H1 (cell line): ENCODE results near the gene PDE4B. TPM values are rescaled to one million over a fixed set of nuclear protein-coding genes. Genes with fewer than 3 reads are reported as not detected.

Experiments used
- CTCF ChIA-PET: fragments of 300-600 bp; sonication (Branson Sonifier 250); formaldehyde crosslinking; loops from one replicate; lab custom pipeline; 2021; ENCODE audit not compliant: partially characterized antibody; lab: Charles Lee
- POLR2A ChIA-PET: fragments of 300-600 bp; sonication (Branson Sonifier 250); formaldehyde crosslinking; loops from one replicate; lab custom pipeline; 2021; ENCODE audit warnings: inconsistent platforms; ENCODE audit not compliant: partially characterized antibody; lab: Charles Lee
- DNase-seq, 2 experiments: peaks; one replicate each; pipeline versions ENCODE4 v3.0.0 to v3.0.0-alpha.2; 2010 to 2022; ENCODE audit warnings: low spot score in 2 of 2, low read depth in 1 of 2, mixed read lengths in 1 of 2
- FAIRE-seq: peaks from 2 replicates; lab custom pipeline; 2011; peaks lifted over from hg19 to GRCh38; lab: Jason Lieb, UNC
- H2AFZ ChIP-seq: 2 replicates; pipeline ENCODE4 v1.8.1; 2012; ENCODE audit warnings: low read length, inconsistent platforms
- H2AK5ac ChIP-seq: 2 replicates; pipeline ENCODE4 v1.6.1; 2013; ENCODE audit warnings: low read depth, low read length
- H2BK120ac ChIP-seq: replicated peaks from 2 replicates; pipeline ENCODE3; 2013; ENCODE audit warnings: low read depth, low read length, inconsistent platforms
- H2BK12ac ChIP-seq: 2 replicates; pipeline ENCODE4 v1.6.1; 2013; ENCODE audit warnings: low read depth, low read length
- H2BK15ac ChIP-seq: 2 replicates; pipeline ENCODE4 v1.6.1; 2013; ENCODE audit warnings: low read length
- H2BK20ac ChIP-seq: 2 replicates; pipeline ENCODE4 v1.6.1; 2013; ENCODE audit warnings: low read length
- H2BK5ac ChIP-seq: 2 replicates; pipeline ENCODE4 v1.6.1; 2013; ENCODE audit warnings: low read depth, low read length
- H3K14ac ChIP-seq: 2 replicates; pipeline ENCODE4 v1.6.1; 2013; ENCODE audit warnings: inconsistent platforms; ENCODE audit not compliant: insufficient read length
- H3K18ac ChIP-seq: 2 replicates; pipeline ENCODE4 v1.6.1; 2013; ENCODE audit warnings: low read length; ENCODE audit errors: extremely low read depth
- H3K23ac ChIP-seq: 2 replicates; pipeline ENCODE4 v1.6.1; 2013; ENCODE audit warnings: inconsistent platforms; ENCODE audit not compliant: insufficient read length
- H3K23me2 ChIP-seq: 2 replicates; pipeline ENCODE4 v1.6.1; 2013; ENCODE audit warnings: low read depth, low read length
- H3K27ac ChIP-seq: 2 replicates; pipeline ENCODE4 v1.6.1; 2011; ENCODE audit warnings: low read depth, low read length, inconsistent platforms
- H3K27me3 ChIP-seq, 4 experiments: replicated peaks in 1 of 4; 1 replicate in 1 of 4; 2 replicates in 3 of 4; pipeline versions ENCODE4 v1.6.1 to v1.8.1; 2011 to 2013; ENCODE audit warnings: low read length in 3 of 4, mild to moderate bottlenecking in 3 of 4, inconsistent platforms in 2 of 4, mixed read lengths in 2 of 4, moderate library complexity in 1 of 4; ENCODE audit not compliant: control insufficient read depth in 3 of 4, insufficient read depth in 3 of 4; ENCODE audit errors: extremely low read depth in 1 of 4
- H3K36me3 ChIP-seq, 4 experiments: 2 replicates each; pipeline versions ENCODE4 v1.6.1 to v1.8.1; 2011 to 2013; ENCODE audit warnings: mild to moderate bottlenecking in 4 of 4, low read length in 3 of 4, moderate library complexity in 2 of 4, control low read depth in 1 of 4, inconsistent platforms in 1 of 4; ENCODE audit not compliant: insufficient read depth in 4 of 4, control insufficient read depth in 2 of 4
- H3K4ac ChIP-seq: replicated peaks from 2 replicates; pipeline ENCODE3; 2013; ENCODE audit warnings: low read length, low read depth, mixed read lengths, inconsistent platforms; ENCODE audit not compliant: insufficient read length
- H3K4me1 ChIP-seq, 4 experiments: replicated peaks in 1 of 4; 1 replicate in 1 of 4; 2 replicates in 3 of 4; pipeline versions ENCODE4 v1.6.1 to v1.8.1; 2011 to 2013; ENCODE audit warnings: low read length in 3 of 4, inconsistent platforms in 2 of 4, mixed read lengths in 1 of 4; ENCODE audit not compliant: insufficient read depth in 4 of 4, control insufficient read depth in 3 of 4
- H3K4me2 ChIP-seq, 2 experiments: 2 replicates each; pipeline versions ENCODE4 v1.6.1 to v1.8.1; 2011 to 2013; ENCODE audit warnings: low read depth in 2 of 2, low read length in 2 of 2, control low read depth in 1 of 2, inconsistent platforms in 1 of 2, mild to moderate bottlenecking in 1 of 2; ENCODE audit not compliant: insufficient read depth in 1 of 2
- H3K4me3 ChIP-seq, 4 experiments: fragments of 200-600, 300-600 bp in 1 of 4; sonication (generic), shearing (Covaris generic), sonication (Bioruptor Twin) in 1 of 4; 2 replicates each; pipeline versions ENCODE4 v1.5.1 to v1.8.1; 2011 to 2016; ENCODE audit warnings: low read length in 4 of 4, low read depth in 3 of 4, control low read depth in 2 of 4, inconsistent platforms in 2 of 4, mild to moderate bottlenecking in 2 of 4, mixed read lengths in 1 of 4, moderate library complexity in 1 of 4; ENCODE audit not compliant: insufficient read depth in 2 of 4; ENCODE audit errors: extremely low read depth in 1 of 4
- H3K56ac ChIP-seq: replicated peaks from 2 replicates; pipeline ENCODE3; 2013; ENCODE audit warnings: low read depth, mild to moderate bottlenecking, mixed read lengths, low read length, inconsistent platforms; ENCODE audit not compliant: insufficient read length
- H3K79me1 ChIP-seq: 2 replicates; pipeline ENCODE4 v1.6.1; 2013; ENCODE audit warnings: low read depth, low read length, control low read depth
- H3K79me2 ChIP-seq, 2 experiments: 2 replicates each; pipeline versions ENCODE4 v1.6.1 to v1.8.1; 2012 to 2013; ENCODE audit warnings: low read length in 2 of 2, mild to moderate bottlenecking in 2 of 2, inconsistent platforms in 1 of 2; ENCODE audit not compliant: insufficient read depth in 2 of 2, control insufficient read depth in 1 of 2
- H3K9ac ChIP-seq, 4 experiments: replicated peaks in 1 of 4; 1 replicate in 1 of 4; 2 replicates in 3 of 4; pipeline versions ENCODE4 v1.6.1 to v1.8.1; 2011 to 2013; ENCODE audit warnings: low read depth in 3 of 4, low read length in 3 of 4, control low read depth in 2 of 4, mild to moderate bottlenecking in 2 of 4, moderate library complexity in 2 of 4, inconsistent platforms in 1 of 4; ENCODE audit errors: extremely low read depth in 1 of 4
- H3K9me3 ChIP-seq, 2 experiments: 2 replicates each; pipeline versions ENCODE4 v1.6.1 to v1.8.1; 2012 to 2013; ENCODE audit warnings: mild to moderate bottlenecking in 2 of 2, moderate library complexity in 2 of 2, control low read depth in 1 of 2, inconsistent platforms in 1 of 2, low read depth in 1 of 2, low read length in 1 of 2, mixed read lengths in 1 of 2; ENCODE audit not compliant: insufficient read depth in 2 of 2
- H4K20me1 ChIP-seq, 2 experiments: replicated peaks in 1 of 2; 2 replicates each; pipeline versions ENCODE3 to v1.8.1; 2011 to 2013; ENCODE audit warnings: inconsistent platforms in 2 of 2, low read length in 2 of 2, mild to moderate bottlenecking in 1 of 2; ENCODE audit not compliant: insufficient read depth in 2 of 2, control insufficient read depth in 1 of 2
- H4K5ac ChIP-seq: 2 replicates; pipeline ENCODE4 v1.6.1; 2013; ENCODE audit warnings: low read length, low read depth, mixed read lengths, inconsistent platforms; ENCODE audit not compliant: insufficient read length
- H4K8ac ChIP-seq: 2 replicates; pipeline ENCODE4 v1.8.0; 2013; ENCODE audit warnings: mild to moderate bottlenecking, moderate library complexity, low read length, inconsistent platforms; ENCODE audit not compliant: insufficient read depth; ENCODE audit errors: extremely low read depth
- H4K91ac ChIP-seq: replicated peaks from 2 replicates; pipeline ENCODE3; 2013; ENCODE audit warnings: low read length, mixed read lengths, inconsistent platforms; ENCODE audit not compliant: insufficient read length
- CREB1 ChIP-seq: IDR thresholded peaks from 2 replicates; pipeline ENCODE4 v1.6.1; 2012; ENCODE audit warnings: inconsistent platforms
- EGR1 ChIP-seq: IDR thresholded peaks from 2 replicates; pipeline ENCODE4 v1.6.1; 2011; ENCODE audit warnings: low read depth, low read length, borderline replicate concordance
- GTF2F1 ChIP-seq: IDR thresholded peaks from 2 replicates; pipeline ENCODE4 v1.6.1; 2012; ENCODE audit warnings: low read depth, low read length, improper control_type of control experiment, borderline replicate concordance
- HDAC2 ChIP-seq, 2 experiments: fragments of 300-600 bp in 1 of 2; sonication (generic) in 1 of 2; IDR thresholded peaks; 2 replicates each; pipeline ENCODE4 v1.6.1; 2011 to 2012; ENCODE audit warnings: low read depth in 2 of 2, low read length in 2 of 2, mild to moderate bottlenecking in 2 of 2, moderate library complexity in 2 of 2, borderline replicate concordance in 1 of 2, inconsistent platforms in 1 of 2
- JUN ChIP-seq: IDR thresholded peaks from 2 replicates; pipeline ENCODE4 v1.6.1; 2011; ENCODE audit warnings: low read depth, mild to moderate bottlenecking, improper control_type of control experiment, low read length
- SIX5 ChIP-seq: IDR thresholded peaks from 2 replicates; pipeline ENCODE4 v1.6.1; 2011; ENCODE audit warnings: mild to moderate bottlenecking, low read depth, low read length
- WGBS, 2 experiments: shearing (Covaris generic) in 1 of 2; methylation state at CpG; one replicate each; pipeline versions ENCODE4 v1.1.6 to v1.1.7; 2013 to 2015; ENCODE audit warnings: low lambda C conversion rate in 2 of 2, mixed read lengths in 2 of 2, inconsistent platforms in 1 of 2, low coverage in 1 of 2, missing lambda C conversion rate in 1 of 2; ENCODE audit not compliant: insufficient replicate concordance in 2 of 2, insufficient coverage in 1 of 2, insufficient read length in 1 of 2; ENCODE audit errors: extremely low coverage in 1 of 2, missing lambda C conversion rate in 1 of 2; 5-methylcytosine and 5-hydroxymethylcytosine counted together
- polyA plus RNA-seq, 7 experiments: library from polyadenylated mRNA; depleted of rRNA in 3 of 7; stranded (reverse) in 5 of 7; unstranded in 2 of 7; fragments of >200 nt in 5 of 7; fragments of 200-250 nt in 2 of 7; gene quantifications; 1 replicate in 5 of 7; 2 replicates in 1 of 7; 4 replicates in 1 of 7; pipeline versions ENCODE4 v1.2.1 to v1.2.3, GENCODE V29; 2011 to 2013; ENCODE audit warnings: missing spikeins in 2 of 7, mixed read lengths in 2 of 7
- total RNA-seq: library from RNA; stranded (reverse); fragmentation: NEBNext Ultra II Directional; extraction: Animal tissue kit (Norgen Biotek cat#: 25700); gene quantifications from 2 replicates; pipeline ENCODE4 v1.2.1, GENCODE V29; 2021

PDE4B gene
- total and polyA plus RNA-seq, 2 of the 8 experiments (the other 6 are each of a cell fraction or from before 2014, with no cell fraction given) = 5.0 to 15.1 TPM

DNA sequence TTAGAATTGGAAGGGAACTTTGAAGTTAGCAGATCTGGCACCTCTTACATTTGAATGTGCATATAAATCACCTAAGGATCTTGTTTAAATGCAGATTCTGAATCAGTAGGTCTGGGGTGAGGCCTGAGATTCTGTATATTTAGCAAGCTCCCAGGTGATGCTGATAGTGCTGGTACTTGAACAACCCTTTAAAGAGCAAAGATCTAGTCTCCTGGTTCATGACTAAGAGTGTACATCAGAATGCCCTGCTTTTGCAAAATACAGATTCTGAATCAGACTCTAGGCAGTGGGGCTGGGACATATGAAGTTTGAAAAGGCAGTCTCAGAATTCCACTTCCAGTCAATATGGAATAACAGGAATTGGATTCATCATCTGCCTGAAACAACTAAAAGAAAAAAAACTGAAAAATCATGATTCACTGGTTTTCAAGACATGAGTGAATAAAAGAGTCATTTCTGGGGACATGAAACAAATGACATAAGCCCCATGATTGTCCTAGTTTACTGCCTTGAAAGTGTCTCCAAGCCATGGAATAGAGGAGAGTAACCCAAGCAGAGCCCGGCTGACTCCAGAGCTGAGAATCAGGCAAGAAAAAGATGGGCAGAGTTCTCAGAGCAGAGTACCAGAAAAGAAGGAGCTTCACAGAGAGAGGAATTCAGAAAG, 591.7 kb downstream of the PDE4B start:
- H3K23ac ChIP-seq = no peak overlapping the region

More for the DNA sequence above, 591.7 kb downstream of the PDE4B start:
- Histone ChIP-seq H2BK5ac (no peak overlapping the region), H3K56ac (no peak overlapping the region), H2BK15ac (no peak overlapping the region), H3K4me3 (no peak overlapping the region), H3K27ac (no peak overlapping the region), H3K9me3 (peaks cover 22 to 28% of the 10 kb centered on the region in 2 experiments), H2BK20ac (no peak overlapping the region), H2AFZ (no peak overlapping the region), H4K91ac (no peak overlapping the region), H3K4me2 (no peak overlapping the region), H4K5ac (no peak overlapping the region), H4K20me1 (no peaks in the 10 kb centered on the region), H3K14ac (no peak overlapping the region), H3K79me2 (no peaks in the 10 kb centered on the region), H2BK12ac (no peak overlapping the region), H3K4ac (no peak overlapping the region), H3K23me2 (no peaks in the 10 kb centered on the region), H3K27me3 (no peaks in the 10 kb centered on the region), H2AK5ac (no peak overlapping the region), H4K8ac (no peak overlapping the region), H3K36me3 (peaks cover 0 to 7% (median 3%) of the 10 kb centered on the region in 4 experiments; a peak in 3 of 8 replicates), H3K18ac (no peak overlapping the region), H3K9ac (no peak overlapping the region), H2BK120ac (no peak overlapping the region), H3K4me1 (peaks cover 0 to 5% (median 1%) of the 10 kb centered on the region in 4 experiments; a peak in 3 of 7 replicates), H3K79me1 (no peaks in the 10 kb centered on the region)
- FAIRE-seq (no peak), DNase-seq (no peak)
- CTCF ChIA-PET = interaction anchor here (1.0 to 1.2 kb wide), 2 partner anchors 60 to 62 kb away, joined by 3 read pairs; no protein-coding TSS in a partner anchor
- 93% methylated on average over 1 of the region's 1 CpG; no CpG with 5 or more reads in 1 of the 2 experiments for WGBS, 2 experiments
- TF ChIP-seq JUN (no peak), CREB1 (no peak), GTF2F1 (no peak), SIX5 (no peak), EGR1 (no peak), HDAC2 (IDR thresholded peaks at IDR 0.05; ENCODE audit: borderline replicate concordance in 1 of 2, low read depth in 2 of 2, low read length in 2 of 2) (no peak)
- POLR2A ChIA-PET = no interaction called here
